Stimulated activated CD8-positive, alpha-beta memory T cell treated with anti-CD3 and anti-CD28 coated beads, Interleukin-12 subunit alpha, Interleukin-12 subunit beta, amount 100 ng/mL, for 1 hour (primary cell): ENCODE data around the gene LCT.
"Not testable (repeated sequence)": the region's sequence is repeated elsewhere in the genome, so short reads cannot be mapped to it uniquely, and the experiment has no call there.

Experiments
- DNase-seq: peaks from one replicate; pipeline ENCODE4 v3.0.0-alpha.2; 2020; ENCODE audit warnings: low read depth

Gene LCT

GRCh38 chr2:135831180-135831812 lies 5.7 kb downstream of the LCT start:
- no peak for DNase-seq

DNA sequence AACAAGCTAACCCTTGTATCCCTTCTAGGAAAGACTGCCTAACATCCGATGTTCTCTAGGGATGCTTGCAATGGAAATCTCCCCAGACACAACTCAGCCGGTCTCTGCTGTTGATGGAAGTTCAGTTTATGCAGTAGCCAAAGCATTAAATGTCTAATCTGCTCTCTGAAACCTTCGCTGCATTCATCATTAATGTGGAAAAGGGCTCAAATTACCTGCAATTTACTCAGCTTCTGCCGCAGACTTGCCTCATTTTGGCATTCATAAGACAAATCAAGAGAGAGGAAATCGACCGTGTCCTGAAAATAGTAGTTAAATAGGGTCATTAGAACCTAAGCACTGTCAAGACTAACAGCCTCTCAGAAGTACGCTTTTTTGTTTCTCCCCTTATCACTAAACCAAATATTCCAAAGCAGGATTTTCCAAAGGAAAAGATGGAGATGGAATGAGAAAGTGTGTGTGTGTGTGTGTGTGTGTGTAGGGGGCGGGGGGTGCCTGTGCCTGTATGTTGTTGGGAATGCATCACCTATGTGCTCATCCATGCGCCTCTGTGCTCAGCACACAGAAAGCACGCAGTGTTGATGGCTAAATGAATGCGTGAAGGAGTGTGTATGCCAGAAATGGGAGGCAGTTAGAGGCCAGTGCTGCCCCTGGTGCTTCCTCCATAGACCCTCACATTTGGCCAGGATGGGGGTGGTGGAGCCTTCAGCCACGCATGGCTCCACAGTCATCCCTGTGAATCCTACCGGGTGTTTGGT lies 7.4 kb downstream of the LCT start:
- DNase-seq = no peak

DNA sequence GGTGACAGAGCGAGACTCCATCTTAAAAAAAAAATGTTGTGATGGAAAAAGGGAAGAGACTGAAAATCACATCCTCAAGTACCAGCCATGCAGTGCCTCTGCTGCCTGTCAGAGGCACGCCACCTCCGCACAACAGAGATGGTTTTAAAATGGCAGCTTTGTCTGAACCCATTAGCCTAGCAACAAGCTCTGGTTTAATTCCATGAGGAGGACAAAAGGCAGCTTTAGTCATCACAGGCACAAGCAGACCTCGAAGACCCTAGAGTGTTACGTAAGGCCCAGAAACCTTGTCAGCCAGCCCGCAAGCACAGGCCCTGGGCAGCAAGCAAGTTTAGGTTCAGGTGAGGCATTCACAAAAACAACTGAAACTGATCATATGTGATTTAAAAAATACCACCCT lies 10.4 kb downstream of the LCT start:
- no peak for DNase-seq

DNA sequence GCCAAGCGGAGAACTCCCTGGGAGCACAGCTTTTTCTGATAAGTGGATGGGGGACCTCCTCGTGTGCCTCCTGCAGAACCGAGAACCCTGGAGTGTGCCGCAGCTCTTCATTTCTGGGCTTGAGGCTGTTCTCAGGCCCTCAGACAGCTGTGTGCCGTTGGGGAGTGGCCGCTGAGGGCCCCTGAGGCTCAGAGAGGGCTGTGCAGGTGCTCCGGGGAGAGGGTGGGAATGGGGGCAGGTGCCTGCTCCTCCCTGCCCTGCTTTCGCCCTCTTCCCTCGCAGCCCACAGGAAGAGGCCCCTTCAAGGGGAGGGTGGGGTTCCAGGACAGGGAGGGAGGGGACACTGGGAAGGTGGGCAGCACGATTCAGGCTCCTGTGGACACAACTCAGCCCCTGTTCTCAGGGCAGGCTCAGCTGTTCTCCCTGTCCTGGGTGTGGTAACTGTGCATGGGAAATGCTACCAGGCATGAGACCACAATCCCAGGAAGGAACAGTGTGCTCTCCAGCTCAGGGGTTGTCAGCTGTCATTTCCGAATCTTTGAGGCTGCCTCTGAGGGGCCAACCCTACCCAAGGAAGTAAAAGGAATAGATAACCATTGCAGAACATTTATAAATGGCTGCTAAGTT lies 11.3 kb downstream of the LCT start:
- DNase-seq = no peak

GRCh38 chr2:135825131-135825530 lies 11.9 kb downstream of the LCT start:
- no peak for DNase-seq

- no peak for DNase-seq
These were observed 14.1 kb downstream of the LCT start for GRCh38 chr2:135822855-135823254.

DNA sequence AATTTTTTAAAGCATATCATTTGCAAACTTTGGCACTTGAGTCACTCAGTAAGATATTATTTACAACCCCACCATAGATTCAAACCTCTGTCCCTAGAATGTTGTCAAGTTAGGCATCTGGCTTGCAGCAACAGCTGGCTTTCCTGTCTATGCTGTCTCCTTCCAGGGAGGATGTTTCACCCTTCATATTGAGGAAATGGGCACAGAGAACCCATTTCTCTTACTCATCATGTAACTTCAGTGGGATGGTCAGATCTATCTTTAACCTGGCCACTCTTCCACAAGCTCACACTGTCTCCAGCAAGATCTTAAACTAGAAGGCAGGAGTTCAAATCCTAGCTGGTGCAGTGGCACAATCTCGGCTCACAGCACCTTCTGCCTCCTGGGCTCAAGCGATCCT lies 15.8 kb downstream of the LCT start:
- no peak for DNase-seq

GRCh38 chr2:135820003-135820618 lies 16.9 kb downstream of the LCT start:
- peak; percentile 55 for DNase-seq

- no peak for DNase-seq
These were observed 17.9 kb downstream of the LCT start for GRCh38 chr2:135818937-135819610.

DNA sequence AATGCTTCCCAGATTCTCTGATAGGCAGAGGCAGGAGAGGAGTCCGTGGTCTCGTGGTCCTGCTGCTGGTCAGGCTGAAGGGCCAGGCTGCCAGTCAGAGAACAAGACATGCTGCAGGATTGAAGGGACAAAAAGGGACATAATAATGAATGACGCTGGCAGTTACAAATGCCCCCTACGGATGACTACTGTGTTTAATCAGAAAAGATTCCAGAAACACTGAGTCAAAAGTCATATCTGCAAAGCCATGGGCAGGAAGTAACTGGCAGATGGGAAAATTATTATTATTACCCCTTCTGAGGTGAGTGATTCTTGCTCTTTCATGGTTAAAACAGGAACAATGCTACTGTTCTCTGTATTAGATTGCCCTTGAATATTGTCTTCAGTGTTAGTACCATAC lies 19.0 kb downstream of the LCT start:
- DNase-seq = no peak

GRCh38 chr2:135817466-135817865 lies 19.5 kb downstream of the LCT start:
- no peak for DNase-seq

DNA sequence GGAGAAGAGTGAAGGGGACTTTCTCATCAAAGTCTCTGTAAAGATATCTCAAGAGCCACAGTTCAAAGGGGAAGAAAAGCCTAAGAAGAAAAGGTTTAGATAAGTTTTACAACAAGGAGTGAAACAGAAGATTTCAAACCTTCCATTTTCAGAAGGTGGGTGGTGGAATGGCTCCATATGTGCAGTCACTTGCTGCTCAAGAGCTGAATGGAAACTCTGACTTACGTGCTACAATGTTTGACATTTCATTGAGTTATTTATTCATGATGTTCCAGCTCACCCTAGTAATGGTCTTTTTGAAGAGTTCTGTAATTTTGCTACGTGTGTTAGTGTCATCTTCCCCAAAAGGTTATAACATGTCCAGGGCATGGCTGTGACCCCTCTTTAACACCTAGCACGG lies 21.7 kb downstream of the LCT start:
- no peak for DNase-seq

DNA sequence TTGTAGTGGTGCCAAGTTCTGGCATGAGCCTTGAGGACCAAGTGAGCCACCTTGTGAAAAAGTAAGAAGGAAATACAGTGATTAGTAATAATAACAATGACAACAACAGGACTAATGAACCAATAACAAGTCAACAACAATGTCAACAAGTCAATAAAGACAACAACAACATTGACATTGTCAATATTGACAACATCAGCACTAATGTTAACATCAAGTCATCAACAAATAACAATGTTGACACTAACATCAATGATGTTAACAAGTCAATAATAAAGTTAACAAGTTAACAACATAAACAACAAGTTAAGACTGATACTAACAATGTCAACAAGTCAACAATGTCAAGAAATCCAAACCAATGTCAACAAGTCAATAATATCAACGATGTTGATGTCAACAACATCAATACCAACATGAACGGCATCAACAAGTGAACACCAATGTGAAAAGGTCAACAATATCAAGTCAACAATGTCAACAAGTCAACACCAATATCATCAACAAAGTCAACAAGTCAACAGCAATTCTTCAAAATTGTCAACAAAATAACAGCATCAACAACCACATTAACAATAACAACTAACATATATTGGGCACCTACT lies 24.0 kb downstream of the LCT start:
- DNase-seq = no peak

DNA sequence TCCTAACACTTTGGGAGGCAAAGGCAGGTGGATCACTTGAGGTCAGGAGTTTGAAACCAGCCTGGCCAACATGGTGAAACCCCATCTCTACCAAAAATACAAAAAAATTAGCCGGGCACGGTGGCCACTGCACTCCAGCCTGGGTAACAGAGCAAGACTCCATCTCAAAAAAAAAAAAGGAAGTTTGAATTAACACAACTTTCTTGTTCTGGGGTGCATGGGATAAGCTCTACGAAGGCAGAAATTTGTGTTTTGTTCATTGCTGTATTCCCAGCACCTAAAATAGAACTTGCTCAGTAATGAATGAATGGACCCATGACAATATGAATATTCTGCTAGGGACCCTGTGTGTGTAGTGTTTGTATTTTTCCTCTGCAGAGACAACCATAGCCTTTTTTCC lies 29.1 kb downstream of the LCT start:
- not testable (repeated sequence) for DNase-seq

DNA sequence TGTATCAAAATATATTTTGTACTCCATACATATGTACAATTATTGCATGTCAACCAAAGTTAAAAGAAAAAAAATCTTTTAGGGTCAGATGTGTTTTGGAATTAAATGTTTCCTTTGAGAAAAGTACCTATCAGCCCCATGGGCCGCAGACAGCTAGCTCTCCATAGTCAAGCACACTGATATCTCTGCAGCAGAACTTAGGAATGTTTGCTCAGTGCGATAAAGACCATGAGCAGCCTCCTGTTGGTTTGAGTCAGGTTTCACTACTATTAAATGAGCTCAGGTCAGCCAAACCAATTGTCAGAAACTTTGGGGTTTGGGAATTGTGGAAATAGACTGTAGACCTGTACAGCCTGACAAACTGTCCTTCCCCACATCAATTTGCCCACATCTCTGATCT lies 33.7 kb downstream of the LCT start:
- no peak for DNase-seq

- DNase-seq = no peak
These were observed 34.6 kb downstream of the LCT start for GRCh38 chr2:135802350-135802749.

DNA sequence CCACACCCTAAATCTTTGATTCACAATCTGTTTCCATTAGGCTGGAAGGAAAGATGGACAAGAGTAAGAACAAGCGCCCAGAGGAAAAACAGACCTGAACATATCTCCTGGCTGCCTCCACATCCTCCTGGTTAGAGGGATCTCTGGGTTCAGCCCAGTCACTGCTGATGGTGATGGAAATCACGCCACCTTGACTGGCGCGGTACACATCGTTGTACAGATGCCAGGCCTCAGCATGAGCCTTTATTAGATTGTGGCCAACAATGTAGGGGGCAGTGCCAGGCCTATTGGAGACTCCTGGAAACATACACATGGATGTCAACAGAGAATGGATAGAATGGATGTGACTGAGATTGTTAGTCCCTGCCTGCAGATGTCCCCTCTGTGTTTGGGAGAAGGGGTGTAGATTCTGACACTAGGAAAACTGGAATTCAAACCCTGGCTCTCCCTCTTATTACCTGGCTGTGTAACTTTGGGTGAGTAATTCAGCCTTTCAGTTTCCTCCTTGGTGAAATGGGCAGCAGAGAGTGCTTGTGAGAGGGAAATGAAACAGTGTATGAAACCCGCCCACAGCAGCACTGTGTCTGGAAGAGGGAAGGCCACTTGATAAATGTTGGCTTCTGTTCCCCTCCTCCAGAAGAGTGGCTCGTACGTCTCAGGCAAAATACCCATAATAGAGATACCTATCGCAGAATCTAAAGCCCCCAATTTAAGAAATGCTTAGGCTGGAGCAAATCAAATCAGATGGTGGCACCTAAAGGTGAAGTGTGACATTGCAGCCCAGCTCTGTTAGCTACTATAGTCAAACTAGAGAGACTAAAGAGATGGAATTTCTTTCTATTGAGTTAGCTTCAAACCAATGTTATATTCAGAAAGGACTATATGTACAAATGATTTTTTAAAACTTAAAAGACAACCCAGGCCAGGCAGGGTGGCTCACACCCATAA lies 36.2 kb downstream of the LCT start:
- DNase-seq = no peak

GRCh38 chr2:135799738-135800137 lies 37.2 kb downstream of the LCT start:
- DNase-seq = no peak

DNA sequence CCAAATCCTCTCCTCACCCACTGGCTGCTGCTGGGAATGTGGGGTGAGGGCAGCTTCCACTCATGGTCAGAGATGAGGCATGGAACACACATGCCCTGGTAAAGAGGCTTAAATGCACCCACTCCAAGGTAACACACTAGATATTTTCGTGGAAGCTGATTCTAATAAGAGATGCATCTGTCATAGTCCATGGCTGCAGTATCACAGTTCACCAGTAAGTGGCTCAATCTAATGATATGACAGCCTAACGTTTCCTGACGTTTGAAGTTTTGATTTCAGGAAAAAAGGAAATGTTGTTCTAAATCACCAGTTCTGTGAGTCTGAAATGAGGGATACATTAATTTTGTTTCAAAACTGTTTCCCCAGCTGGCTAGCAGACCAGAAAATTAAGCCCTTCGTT lies 38.2 kb downstream of the LCT start:
- DNase-seq = no peak

- DNase-seq = no peak
These were observed 38.7 kb downstream of the LCT start for GRCh38 chr2:135798275-135798705.
